Suppressor macrophage treated with lipopolysaccharide for 4 hours (primary cell): ENCODE data around the gene EGFLAM.

Source experiments
- DNase-seq: peaks from one replicate; pipeline ENCODE4 v3.0.0-alpha.2; 2020

Gene EGFLAM

GRCh38 chr5:38479315-38479904 lies 221.1 kb downstream of the EGFLAM start:
- DNase-seq: no peak

GRCh38 chr5:38483805-38484398 lies 225.5 kb downstream of the EGFLAM start:
- DNase-seq: no peak

GRCh38 chr5:38494175-38494574 lies 235.8 kb downstream of the EGFLAM start:
- DNase-seq: no peak

GRCh38 chr5:38494763-38495162 lies 236.4 kb downstream of the EGFLAM start:
- no peak for DNase-seq

GRCh38 chr5:38497946-38498345 lies 239.6 kb downstream of the EGFLAM start:
- no peak for DNase-seq

- no peak for DNase-seq
Observed at GRCh38 chr5:38500573-38501260, 242.4 kb downstream of the EGFLAM start.

- no peak for DNase-seq
Observed at GRCh38 chr5:38506302-38506701, 247.9 kb downstream of the EGFLAM start.

- no peak for DNase-seq
Observed at GRCh38 chr5:38509185-38509584, 250.8 kb downstream of the EGFLAM start.
